Transverse colon (tissue), 4 donors: ENCODE measurements around the gene PTPRD. TPM values are rescaled to one million over a fixed set of nuclear protein-coding genes. Genes with fewer than 3 reads are reported as not detected.

ENCODE experiments used
- DNase-seq: peaks from one replicate; pipeline ENCODE4 v3.0.0-alpha.2; 2019
- H3K27ac ChIP-seq, 4 donors: fragments of 200-600 bp; sonication (generic); 2 replicates each; pipeline ENCODE4 v1.5.1; 2016 to 2018; ENCODE audit warnings: inconsistent platforms in 4 of 4
- H3K27me3 ChIP-seq: fragments of 200-600 bp; sonication (generic); 2 replicates; pipeline ENCODE4 v1.5.1; 2017; ENCODE audit warnings: inconsistent platforms
- H3K36me3 ChIP-seq, 4 donors: fragments of 200-600 bp; sonication (generic); 2 replicates each; pipeline ENCODE4 v1.5.1; 2017 to 2019; ENCODE audit warnings: inconsistent platforms in 4 of 4
- H3K4me1 ChIP-seq, 4 donors: fragments of 200-600 bp; sonication (generic); 2 replicates each; pipeline ENCODE4 v1.5.1; 2017 to 2020; ENCODE audit warnings: inconsistent platforms in 4 of 4
- H3K4me3 ChIP-seq, 4 donors: fragments of 200-600 bp; sonication (generic); 1 replicate in 1 of 4; 2 replicates in 3 of 4; pipeline versions ENCODE4 v1.5.1 to v1.6.1; 2017 to 2019; ENCODE audit warnings: inconsistent platforms in 4 of 4
- H3K9me3 ChIP-seq, 2 donors: fragments of 200-600 bp; sonication (generic); 2 replicates each; pipeline ENCODE4 v1.5.1; 2017 to 2019; ENCODE audit warnings: inconsistent platforms in 2 of 2
- CTCF ChIP-seq, 5 experiments: fragments of 200-600 bp in 3 of 5; fragments of 450-650 bp in 2 of 5; sonication (generic) in 3 of 5; IDR thresholded peaks; 1 replicate in 2 of 5; 2 replicates in 3 of 5; pipeline ENCODE4 v1.5.1; 2016 to 2017; ENCODE audit warnings: antibody characterized with exemption in 5 of 5, inconsistent platforms in 3 of 5, mild to moderate bottlenecking in 2 of 5, moderate library complexity in 1 of 5
- EP300 ChIP-seq: sonication (generic); formaldehyde crosslinking; IDR thresholded peaks from one replicate; pipeline ENCODE4 v1.6.1; 2017; ENCODE audit warnings: antibody characterized with exemption, low read depth
- POLR2A ChIP-seq: fragments of 450-650 bp; IDR thresholded peaks from one replicate; pipeline ENCODE4 v1.6.1; 2016; ENCODE audit warnings: antibody characterized with exemption, mild to moderate bottlenecking, moderate library complexity
- POLR2AphosphoS5 ChIP-seq, 3 donors: sonication (generic); formaldehyde crosslinking; IDR thresholded peaks; one replicate each; pipeline ENCODE4 v1.6.1; 2016; ENCODE audit warnings: antibody characterized with exemption in 3 of 3
- WGBS, 2 donors: methylation state at CpG; one replicate each; pipeline ENCODE4 v1.1.5; 2018; ENCODE audit warnings: low coverage in 1 of 2; 5-methylcytosine and 5-hydroxymethylcytosine counted together
- in situ Hi-C, 4 donors: fragments of 200-750 bp; cut with MboI; loops; one replicate each; pipeline versions ENCODE4 v1.15.0 to v1.15.1; 2017; ENCODE audit warnings: low sequenced_read_pairs in 3 of 4, low pct_ligation_motif_present in 1 of 4, low pct_unique_long_range_greater_than_20kb in 1 of 4
- intact Hi-C: fragments of 100-400 bp; cut with DNase I; formaldehyde crosslinking; loops from one replicate; pipeline ENCODE4 v1.15.1; 2023; ENCODE audit warnings: low total_unique reads
- total RNA-seq, 4 donors: library from RNA; depleted of rRNA; stranded (reverse); fragments of >200 nt; gene quantifications; one replicate each; pipeline ENCODE4 v1.1.0, GENCODE V29; 2016

Gene PTPRD
- total RNA-seq, 4 donors from 2014 or later = 43.0 to 115 (median 79.1) TPM

- no peak overlapping the region for H3K27ac ChIP-seq
- peaks cover 0 to 7% (median 2%) of the 10 kb centered on the region in 4 donors for H3K4me1 ChIP-seq
- in situ Hi-C loops (no loop called here), intact Hi-C loops (no loop called here)
- no peaks in the 10 kb centered on the region for H3K9me3 ChIP-seq
- TF ChIP-seq CTCF (IDR thresholded peaks at IDR 0.05) (no peak), POLR2AphosphoS5 (IDR thresholded peaks at IDR 0.05) (no peak), EP300 (no peak), POLR2A (no peak)
- DNase-seq = no peak
- WGBS, 2 donors = 65 to 70% methylated on average over 5 of the region's 5 CpGs
- H3K4me3 ChIP-seq = no peak overlapping the region
- no peaks in the 10 kb centered on the region for H3K36me3 ChIP-seq
- H3K27me3 ChIP-seq = no peaks in the 10 kb centered on the region
Observed at GRCh38 chr9:8338767-8339510, 2273.9 kb downstream of the PTPRD start.

DNA sequence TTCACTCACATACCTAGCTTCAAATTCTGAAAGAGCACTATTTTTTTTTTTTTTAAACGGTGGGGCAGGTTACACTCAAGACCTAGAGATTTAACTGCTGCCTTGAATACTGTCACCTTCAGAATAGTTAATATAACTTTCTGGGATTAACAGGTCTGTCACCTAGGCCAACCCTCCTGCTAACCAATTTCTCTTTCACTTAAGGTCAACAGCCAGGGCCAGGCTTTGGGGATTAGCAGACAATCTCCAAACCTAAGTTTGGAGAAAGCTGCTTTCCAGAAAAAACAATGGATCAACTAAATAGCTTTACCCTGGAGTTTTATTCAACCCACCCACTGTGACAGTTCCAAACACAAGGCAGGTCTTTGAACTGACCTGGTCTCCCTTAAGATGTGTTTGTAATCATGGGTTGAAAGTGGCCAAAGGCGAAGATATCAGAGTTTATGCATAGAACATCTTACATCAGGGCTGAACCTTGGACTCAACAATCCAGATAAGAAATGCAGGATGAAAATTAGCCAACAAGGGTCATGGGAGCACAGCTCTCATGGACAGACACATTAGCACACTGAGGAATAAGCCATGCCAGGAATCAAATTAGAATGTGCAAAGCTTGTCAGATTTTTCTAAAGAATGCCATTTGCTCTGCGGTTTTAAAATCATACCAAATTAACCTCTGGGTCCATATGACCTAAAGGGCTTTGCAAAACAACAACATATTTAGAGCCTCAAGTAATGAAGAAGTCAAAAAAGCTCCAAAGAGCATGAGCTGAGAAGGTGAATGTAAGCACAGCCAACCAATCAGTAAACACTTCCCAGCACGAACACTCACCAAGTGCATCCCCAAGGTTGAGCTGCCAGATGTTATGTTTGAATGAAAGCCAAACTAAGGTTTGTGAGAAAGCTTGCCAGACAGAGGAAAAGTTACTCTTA is 2274.7 kb downstream of the PTPRD start:
- intact Hi-C loops (no loop called here), in situ Hi-C loops (no loop called here)
- 47 to 65% methylated on average over 4 of the region's 4 CpGs for WGBS, 2 donors
- no peaks in the 10 kb centered on the region for H3K27me3 ChIP-seq
- no peaks in the 10 kb centered on the region for H3K9me3 ChIP-seq
- H3K4me1 ChIP-seq = peaks cover 0 to 7% (median 2%) of the 10 kb centered on the region in 4 donors
- H3K36me3 ChIP-seq = no peaks in the 10 kb centered on the region
- TF ChIP-seq POLR2A (no peak), EP300 (no peak), POLR2AphosphoS5 (IDR thresholded peaks at IDR 0.05) (no peak), CTCF (IDR thresholded peaks at IDR 0.05) (no peak)
- no peak overlapping the region for H3K27ac ChIP-seq
- no peak overlapping the region for H3K4me3 ChIP-seq
- no peak for DNase-seq

GRCh38 chr9:8332871-8333270 is 2279.9 kb downstream of the PTPRD start:
- intact Hi-C loops = no loop called here
- no peak for DNase-seq
- WGBS, 2 donors = 76 to 78% methylated on average over 2 of the region's 2 CpGs
- Histone ChIP-seq H3K4me1 (no peaks in the 10 kb centered on the region), H3K27ac (no peak overlapping the region), H3K27me3 (no peaks in the 10 kb centered on the region), H3K36me3 (no peaks in the 10 kb centered on the region), H3K9me3 (no peaks in the 10 kb centered on the region), H3K4me3 (no peak overlapping the region)
- TF ChIP-seq CTCF (IDR thresholded peaks at IDR 0.05) (no peak), POLR2AphosphoS5 (IDR thresholded peaks at IDR 0.05) (no peak), POLR2A (no peak), EP300 (no peak)
- in situ Hi-C loops = no loop called here

DNA sequence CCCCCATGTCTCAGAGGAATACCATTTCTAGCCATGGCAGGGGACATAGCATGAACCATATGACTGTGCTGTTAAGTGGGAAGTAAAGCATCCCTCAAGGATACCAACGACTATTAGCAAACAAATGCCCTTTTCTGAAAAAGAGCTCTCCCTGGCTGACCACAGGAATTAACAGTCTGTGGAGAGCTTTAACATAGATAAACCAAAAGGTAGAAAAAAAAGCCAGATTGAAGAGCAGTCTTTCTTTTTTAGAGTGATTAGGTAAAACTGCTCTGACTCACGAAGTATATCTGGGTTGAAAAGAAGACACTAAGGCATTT is 2280.5 kb downstream of the PTPRD start:
- 72 to 89% methylated on average over 2 of the region's 2 CpGs for WGBS, 2 donors

More for the DNA sequence above, 2280.5 kb downstream of the PTPRD start:
- intact Hi-C loops = no loop called here
- no peaks in the 10 kb centered on the region for H3K36me3 ChIP-seq
- no peaks in the 10 kb centered on the region for H3K27me3 ChIP-seq
- no peaks in the 10 kb centered on the region for H3K4me1 ChIP-seq
- H3K9me3 ChIP-seq = no peaks in the 10 kb centered on the region
- no peak overlapping the region for H3K4me3 ChIP-seq
- no peak for DNase-seq
- TF ChIP-seq POLR2AphosphoS5 (IDR thresholded peaks at IDR 0.05) (no peak), CTCF (IDR thresholded peaks at IDR 0.05) (no peak), EP300 (no peak), POLR2A (no peak)
- in situ Hi-C loops = no loop called here
- H3K27ac ChIP-seq = no peak overlapping the region
